ENCODE measurements around the gene ALG8.
"Not testable (repeated sequence)": the region's sequence is repeated elsewhere in the genome, so short reads cannot be mapped to it uniquely, and the experiment has no call there.

The ALG8 gene

DNA sequence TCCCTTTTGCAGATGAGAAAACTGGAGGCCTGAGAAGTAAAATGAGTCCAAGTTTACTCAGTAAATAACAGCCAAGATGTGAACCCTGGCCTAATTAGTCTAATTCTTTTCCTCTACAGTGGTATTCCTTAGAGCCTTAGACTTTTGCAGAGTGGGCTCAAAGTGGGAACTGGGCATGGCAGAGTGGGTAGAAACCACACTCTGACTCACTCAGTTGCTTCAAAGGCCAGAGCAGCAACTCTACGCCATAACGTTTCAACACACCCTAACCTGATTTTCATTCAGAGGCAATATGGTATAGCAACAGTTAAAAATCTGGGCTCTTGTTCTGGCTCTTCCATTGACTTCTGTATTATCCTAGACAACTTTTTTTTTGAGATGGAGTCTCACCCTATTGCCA lies 73.0 kb downstream of the ALG8 start:
- no peak for DNase-seq

DNA sequence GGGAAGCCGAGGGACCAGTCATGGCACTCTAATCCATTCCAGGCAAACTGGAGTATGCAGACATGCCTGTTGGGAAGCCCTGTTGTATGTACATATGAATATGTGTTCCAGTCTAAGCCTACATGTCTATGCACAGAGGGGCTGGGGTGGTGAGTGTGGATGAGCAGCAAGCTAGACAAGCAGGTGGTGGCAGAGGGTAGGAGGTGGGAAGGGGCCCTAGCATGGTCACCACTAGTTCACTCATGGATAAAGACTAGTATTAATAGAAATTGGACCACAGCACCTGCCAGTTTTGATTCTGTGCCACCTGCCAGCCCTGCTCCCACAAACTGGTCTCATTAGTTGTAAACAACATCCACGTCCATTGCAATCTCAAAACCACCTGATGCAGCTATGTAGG lies 74.2 kb downstream of the ALG8 start:
- no peak for DNase-seq

DNA sequence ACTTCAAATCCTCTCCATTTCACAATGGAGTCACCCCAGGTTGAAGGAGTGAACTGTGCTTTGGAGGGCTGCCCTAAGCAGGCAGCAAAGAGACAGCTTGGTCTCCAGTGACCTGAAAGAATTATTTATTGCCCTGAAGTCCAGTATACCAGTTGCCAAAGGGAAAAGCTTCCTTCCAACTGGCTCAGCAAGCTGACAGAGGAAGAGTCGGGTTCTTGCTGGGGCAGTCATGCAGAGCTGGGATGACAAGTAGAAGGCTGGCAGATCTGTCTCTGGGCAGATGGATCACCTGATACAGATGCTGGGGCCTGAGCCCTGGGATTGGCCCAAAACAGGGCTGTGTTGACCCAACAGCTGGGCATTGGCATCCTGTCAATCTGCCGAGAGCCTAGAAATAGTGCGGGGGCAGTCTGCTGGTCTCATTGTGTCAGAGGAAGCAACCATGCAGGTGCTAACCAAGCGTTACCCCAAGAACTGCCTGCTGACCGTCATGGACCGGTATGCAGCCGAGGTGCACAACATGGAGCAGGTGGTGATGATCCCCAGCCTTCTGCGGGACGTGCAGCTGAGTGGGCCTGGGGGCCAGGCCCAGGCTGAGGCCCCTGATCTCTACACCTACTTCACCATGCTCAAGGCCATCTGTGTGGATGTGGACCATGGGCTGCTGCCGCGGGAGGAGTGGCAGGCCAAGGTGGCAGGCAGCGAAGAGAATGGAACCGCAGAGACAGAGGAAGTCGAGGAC lies 75.8 kb downstream of the ALG8 start, which contains the start of gene THRSP:
THRSP (plus strand) TSS at position 422 of the 742 bp plus-strand sequence; CDS start at position 443, 21 bp downstream.
- DNase-seq = no peak

DNA sequence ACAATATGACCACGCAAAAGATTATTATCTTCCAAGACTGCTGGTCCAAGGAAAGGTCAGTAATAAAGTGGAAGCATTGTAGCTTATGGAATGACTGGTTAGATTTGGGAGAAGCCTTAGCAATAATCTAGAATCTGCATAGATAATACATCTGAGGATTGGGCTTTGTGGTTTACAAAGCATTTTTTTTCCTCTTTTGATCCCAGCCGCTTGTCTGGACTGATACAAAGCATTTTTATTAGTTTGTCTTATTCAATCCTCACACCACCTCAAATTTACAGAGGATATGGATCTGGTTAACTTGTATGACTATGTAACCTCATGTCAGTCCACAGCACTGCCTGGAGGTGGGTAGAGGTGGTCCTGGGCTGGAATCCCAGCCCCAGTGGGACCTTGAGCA lies 76.8 kb downstream of the ALG8 start:
- DNase-seq = no peak

DNA sequence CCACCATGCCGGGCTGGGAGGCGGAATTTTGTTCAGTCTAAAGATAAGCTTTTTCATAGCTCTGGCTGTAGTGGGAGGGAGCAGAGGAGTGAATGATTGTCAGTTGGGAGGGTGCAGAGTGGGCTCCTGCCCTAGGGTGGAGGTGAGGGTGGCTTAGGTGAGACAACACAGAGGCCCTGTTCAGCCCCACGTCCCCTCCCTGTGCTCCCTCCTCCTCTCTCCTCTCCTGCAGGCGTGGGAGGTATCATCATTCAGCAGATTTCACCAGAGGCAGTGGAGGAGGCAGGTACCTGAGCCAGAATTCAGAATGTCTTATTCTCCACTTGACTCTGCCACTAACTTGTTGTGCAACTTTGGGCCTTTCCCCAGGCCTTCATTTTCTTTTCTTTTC lies 77.5 kb downstream of the ALG8 start:
- no peak for DNase-seq

DNA sequence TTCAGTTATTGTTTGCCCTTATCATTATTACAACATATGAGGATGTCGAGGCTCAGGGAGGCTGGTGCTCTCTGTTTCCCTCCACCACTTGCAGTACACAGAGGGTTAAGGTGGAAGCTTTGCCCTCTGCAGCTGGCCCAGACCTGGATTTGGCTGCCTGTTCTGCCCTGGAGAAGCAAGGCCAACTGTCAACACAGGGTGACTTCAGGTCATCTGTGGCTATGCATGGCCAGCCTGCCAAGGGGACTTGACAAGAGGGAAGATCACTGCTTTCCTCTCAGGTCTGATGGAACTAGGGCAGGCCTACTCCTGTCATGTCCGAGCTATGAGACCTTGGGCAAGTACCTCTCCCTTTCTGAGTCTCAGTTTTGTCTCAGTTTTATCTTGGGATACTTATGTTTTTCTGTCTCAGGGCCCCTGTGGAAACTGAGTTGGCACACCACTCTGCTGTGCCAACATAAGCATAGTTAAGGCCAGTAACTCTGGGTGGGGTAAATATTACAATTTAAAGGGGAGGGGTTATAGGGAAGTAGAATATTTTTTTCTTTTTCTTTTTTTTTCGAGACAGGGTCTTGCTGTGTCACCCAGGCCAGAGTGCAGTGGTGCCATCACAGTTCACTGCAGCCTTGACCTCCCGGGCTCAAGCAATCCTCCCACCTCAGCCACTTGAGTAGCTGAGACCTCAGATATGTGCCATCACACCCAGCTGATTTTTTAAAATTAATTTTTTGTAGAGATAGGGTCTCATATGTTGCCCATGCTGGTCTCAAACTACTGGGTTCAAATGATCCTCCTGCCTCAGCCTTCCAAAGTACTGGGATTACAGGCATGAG lies 78.1 kb downstream of the ALG8 start:
- DNase-seq = no peak

DNA sequence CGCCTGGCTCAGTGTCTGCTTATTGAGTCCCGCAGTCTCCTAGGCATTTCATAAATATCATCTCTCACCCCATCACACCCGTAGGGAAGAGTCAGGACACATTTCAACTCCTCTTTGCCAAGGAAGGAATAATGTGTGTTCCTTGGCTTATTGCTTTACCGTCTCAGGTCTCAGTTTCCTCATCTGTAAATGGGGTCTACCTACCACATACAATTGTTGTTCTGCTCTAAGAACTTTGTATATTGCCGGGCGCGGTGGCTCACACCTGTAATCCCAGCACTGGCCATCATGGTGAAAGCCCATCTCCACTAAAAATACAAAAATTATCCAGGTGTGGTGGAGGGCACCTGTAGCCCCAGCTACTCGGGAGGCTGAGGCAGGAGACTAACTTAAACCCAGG lies 78.9 kb downstream of the ALG8 start:
- DNase-seq = no peak

DNA sequence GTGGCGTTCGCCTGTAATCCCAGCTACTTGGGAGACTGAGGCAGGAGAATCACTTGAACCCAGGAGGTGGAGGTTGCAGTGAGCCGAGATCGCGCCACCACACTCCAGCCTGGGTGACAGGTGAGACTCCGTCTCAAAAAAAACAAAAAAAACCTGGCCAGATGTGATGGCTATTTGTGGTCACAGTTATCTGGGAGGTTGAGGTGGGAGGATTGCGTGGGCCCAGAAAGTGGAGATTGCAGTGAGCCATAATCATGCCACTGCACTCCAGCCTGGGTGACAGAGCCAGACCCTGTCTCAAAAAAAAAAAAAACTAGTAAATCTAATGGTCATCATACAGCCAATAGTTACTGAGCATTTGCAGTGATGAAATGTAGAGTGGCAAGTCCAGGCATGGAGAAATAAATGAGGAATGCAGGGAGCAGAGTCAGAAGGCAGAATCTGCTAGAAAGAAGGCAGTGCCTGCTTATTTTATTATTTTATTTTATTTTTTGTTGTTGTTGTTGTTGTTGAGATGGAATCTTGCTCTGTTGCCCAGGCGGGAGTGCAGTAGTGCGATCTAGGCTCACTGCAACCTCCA lies 79.6 kb downstream of the ALG8 start:
- not testable (repeated sequence) for DNase-seq

DNA sequence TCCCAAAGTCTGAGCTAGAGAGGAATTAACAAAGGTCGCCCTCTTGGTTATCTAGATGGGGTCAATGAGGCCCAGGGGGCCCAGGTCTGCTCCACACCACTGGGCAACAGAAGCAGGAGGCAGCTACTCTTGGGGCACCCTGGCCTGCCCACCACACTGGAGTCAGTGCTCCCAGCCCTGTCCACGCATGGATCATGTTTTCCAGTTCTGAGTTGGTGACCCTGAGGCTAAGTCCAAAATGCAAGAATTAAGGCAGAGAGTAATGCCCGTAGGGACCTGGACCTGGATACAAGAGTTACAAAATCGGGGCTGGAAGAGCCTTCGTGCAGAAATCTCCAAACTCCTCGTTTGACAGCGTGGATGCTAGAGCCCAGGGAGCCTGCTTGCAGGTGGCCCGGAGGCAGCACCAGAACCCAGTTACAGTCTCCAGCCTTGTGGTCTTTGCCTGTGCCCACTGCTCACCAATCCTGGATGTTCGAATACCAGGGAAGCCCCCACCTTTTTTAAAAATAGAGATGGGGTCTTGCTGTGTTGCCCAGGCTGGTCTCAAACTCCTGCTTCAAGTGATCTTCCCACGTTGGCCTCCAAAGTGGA lies 81.9 kb downstream of the ALG8 start:
- no peak for DNase-seq

DNA sequence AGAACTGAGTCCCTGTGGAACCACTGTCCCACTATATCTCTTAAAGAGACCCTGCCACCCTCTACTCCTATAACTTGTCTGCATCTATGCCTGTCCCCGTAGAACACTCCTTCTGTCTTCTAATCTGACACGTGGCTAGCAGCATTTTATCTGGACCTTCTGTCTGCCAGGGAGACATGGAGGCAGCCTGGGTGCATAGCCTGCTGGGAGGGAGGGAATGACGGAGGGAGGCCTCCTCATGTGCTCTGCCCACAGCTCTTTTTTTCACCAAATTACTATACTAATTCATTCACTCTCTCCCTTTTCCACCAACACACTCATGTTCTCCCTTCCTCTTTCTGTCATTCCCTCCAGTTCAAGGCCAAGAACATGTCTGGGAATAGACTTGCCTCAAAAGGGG lies 83.3 kb downstream of the ALG8 start:
- DNase-seq = no peak

DNA sequence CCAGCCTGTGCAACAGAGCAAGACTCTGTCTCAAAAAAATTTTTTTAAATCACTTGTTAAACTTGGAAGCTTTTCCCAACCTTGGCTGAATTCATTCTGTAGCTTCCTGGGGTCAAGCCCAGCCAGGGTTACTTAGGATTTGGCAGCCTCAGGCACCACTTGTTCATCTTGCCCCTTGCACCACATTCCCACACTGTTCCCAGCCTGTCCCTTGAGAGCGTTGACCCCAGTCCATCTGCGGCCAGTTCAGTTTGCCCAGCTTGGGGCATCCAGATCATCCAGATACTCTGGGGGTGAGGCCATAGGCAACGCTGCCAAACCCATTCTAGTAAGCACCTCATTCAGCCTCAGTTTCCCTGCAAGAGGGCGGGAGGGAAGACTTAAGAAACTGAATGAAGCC lies 84.5 kb downstream of the ALG8 start:
- no peak for DNase-seq

DNA sequence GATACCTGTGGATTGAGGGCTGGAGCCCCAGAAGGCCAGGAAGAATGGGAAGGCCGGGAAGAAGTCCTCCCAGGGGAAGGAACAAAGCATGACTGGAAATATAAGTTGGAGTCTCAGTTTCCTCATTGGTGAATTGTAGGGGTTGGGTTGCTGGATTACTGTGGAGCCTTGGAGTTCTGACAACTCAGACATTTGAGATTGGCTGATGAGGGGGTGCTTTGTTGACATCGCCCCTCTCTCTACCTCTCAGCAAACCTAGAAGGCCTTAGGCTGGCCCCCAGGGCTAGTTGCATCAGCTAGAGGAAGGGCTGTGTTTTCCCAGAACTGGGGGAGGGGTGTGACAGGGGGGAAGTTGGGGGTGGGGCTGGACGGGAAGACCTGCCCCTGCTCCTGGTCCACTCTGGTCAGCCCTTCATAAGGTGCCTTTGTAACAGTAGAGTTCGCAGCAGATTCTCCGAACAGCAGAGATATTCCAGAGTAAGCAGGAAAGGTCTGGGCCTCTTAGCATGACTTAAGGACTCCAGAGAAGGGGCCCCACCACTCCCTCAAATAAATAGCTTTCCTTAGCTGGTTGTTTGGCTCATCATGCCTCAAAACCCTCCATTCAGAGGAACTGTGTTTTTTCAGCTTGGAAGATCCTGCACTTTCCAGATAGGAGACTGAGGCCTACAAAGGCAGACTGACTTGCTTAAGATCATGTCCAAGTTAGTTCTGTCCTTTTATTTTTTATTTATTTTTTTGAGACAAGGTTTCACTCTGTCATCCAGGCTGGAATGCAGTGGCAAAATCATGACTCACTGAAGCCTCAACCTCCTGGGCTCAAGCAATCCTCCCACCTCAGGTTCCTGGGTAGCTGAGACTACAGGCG lies 88.2 kb downstream of the ALG8 start:
- DNase-seq = no peak
